HEK293 (cell line): ENCODE results near the gene GPR63.

ENCODE experiments used
- CTCF ChIP-seq: fragments of 450-650 bp; formaldehyde crosslinking; IDR thresholded peaks from 2 replicates; pipeline ENCODE4 v1.5.1; 2016; ENCODE audit warnings: missing biosample characterization, missing genetic modification characterization
- REPIN1 ChIP-seq: fragments of 450-650 bp; formaldehyde crosslinking; IDR thresholded peaks from 2 replicates; pipeline ENCODE4 v1.5.1; 2017; ENCODE audit warnings: missing biosample characterization, missing genetic modification characterization, low read depth
- REST ChIP-seq: fragments of 450-650 bp; formaldehyde crosslinking; IDR thresholded peaks from 2 replicates; pipeline ENCODE4 v1.5.1; 2016; ENCODE audit warnings: missing biosample characterization, missing genetic modification characterization
- SETDB1 ChIP-seq: IDR thresholded peaks from one replicate; pipeline ENCODE4 v1.6.1; 2017; ENCODE audit warnings: mild to moderate bottlenecking, low read length, moderate library complexity, mixed read lengths; ENCODE audit not compliant: insufficient read length
- SP2 ChIP-seq: fragments of 450-650 bp; formaldehyde crosslinking; IDR thresholded peaks from 2 replicates; pipeline ENCODE4 v1.5.1; 2016; ENCODE audit warnings: missing biosample characterization, missing genetic modification characterization
- ZNF214 ChIP-seq: fragments of 450-650 bp; formaldehyde crosslinking; IDR thresholded peaks from 2 replicates; pipeline ENCODE4 v1.5.1; 2017; ENCODE audit warnings: missing biosample characterization, mild to moderate bottlenecking, missing genetic modification characterization, borderline replicate concordance
- ZNF302 ChIP-seq: fragments of 450-650 bp; formaldehyde crosslinking; IDR thresholded peaks from 2 replicates; pipeline ENCODE4 v1.5.1; 2016; ENCODE audit warnings: missing biosample characterization, missing genetic modification characterization, low read depth
- ZNF423 ChIP-seq: fragments of 450-650 bp; formaldehyde crosslinking; IDR thresholded peaks from 2 replicates; pipeline ENCODE4 v1.5.1; 2016; ENCODE audit warnings: missing biosample characterization, missing genetic modification characterization
- ZNF521 ChIP-seq: fragments of 450-650 bp; formaldehyde crosslinking; IDR thresholded peaks from 2 replicates; pipeline ENCODE4 v1.5.1; 2017; ENCODE audit warnings: missing biosample characterization, mild to moderate bottlenecking, missing genetic modification characterization
- ZNF596 ChIP-seq: fragments of 450-650 bp; IDR thresholded peaks from 2 replicates; pipeline ENCODE4 v1.5.0; 2018; ENCODE audit warnings: missing biosample characterization, mild to moderate bottlenecking, missing genetic modification characterization, moderate library complexity
- ZNF76 ChIP-seq: fragments of 450-650 bp; formaldehyde crosslinking; IDR thresholded peaks from 2 replicates; pipeline ENCODE4; 2016; ENCODE audit warnings: low read depth, missing biosample characterization, missing genetic modification characterization, borderline replicate concordance

- TF ChIP-seq ZNF521 (tag by site-specific recombination) (no peak), ZNF596 (tag by site-specific recombination) (no peak), CTCF (tag by site-specific recombination) (no peak), ZNF214 (tag by site-specific recombination) (no peak), REST (no peak), SETDB1 (no peak), ZNF302 (no peak), ZNF423 (no peak), REPIN1 (no peak), ZNF76 (tag by site-specific recombination) (no peak), SP2 (tag by site-specific recombination) (no peak)
Observed at GRCh38 chr6:96861588-96861987, 24.3 kb upstream of the GPR63 start.
